ELF-1 (cell line): ENCODE results near the gene MX1.

ENCODE experiments used
- DNase-seq: peaks from one replicate; pipeline ENCODE4 v3.0.0-alpha.2; 2016; ENCODE audit warnings: low read depth, low spot score

Gene MX1

DNA sequence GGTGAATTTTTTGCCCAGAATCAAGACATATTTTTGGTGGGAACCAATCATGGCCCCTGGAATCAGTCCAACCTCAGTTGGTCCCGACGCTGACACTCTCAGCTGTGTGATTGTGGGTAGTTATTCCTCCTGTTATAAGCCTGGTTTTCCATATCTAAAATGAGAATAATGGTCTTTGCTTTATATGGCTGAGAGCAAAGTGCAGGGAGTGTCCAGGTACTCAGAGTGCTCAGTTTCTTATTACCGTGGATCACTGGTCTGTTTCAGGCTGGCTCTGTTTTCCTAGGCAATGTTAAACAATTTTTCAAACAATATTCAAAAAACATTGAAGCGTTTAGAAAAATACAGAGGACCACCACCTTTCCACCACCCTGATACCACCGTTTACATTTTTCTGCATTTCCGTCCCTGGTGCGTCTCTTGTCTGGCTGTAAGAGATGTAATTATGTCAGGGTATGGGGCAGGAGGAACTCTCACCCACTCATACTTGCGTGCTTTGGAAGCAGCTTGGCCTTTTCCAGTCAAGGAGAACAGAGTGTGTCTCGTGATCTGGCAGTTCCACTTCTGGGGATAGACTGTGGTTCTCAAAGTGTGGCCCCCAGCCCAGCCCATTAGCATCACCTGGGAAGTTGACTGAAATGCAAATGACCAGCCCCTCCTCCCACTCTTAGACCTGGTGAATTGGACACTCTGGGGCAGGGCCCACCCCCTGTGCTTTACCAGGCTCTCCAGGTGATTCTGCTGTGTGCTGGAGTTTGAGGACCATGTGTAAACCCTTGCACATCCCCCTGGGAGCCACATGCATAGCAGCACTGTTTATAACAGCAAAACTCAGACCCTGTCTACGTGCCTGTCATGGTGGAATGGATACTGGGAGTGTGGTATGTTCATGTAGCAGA is 6.8 kb downstream of the MX1 start:
- no peak for DNase-seq

DNA sequence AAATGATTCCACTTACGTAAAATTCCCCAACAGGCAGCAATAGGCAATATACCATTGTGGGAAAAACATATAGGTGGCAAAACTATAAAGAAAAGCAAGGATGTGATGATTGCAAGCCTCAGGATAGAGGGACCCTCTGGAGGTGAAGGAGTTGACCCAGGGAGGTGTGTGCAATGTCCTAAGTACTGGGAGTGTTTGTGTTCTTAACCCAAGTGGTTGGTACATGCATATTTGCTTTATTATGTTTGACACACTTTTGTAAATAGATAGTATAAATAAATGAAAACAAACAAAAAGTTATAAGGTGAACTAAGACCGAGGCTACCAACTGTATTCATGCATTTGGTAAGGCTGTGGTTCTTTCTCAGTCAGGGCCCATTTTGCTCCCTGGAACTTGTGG is 7.5 kb downstream of the MX1 start:
- no peak for DNase-seq

- DNase-seq: no peak
Measured at GRCh38 chr21:41435706-41436105, 9.7 kb downstream of the MX1 start.

GRCh38 chr21:41437729-41438128 is 11.7 kb downstream of the MX1 start:
- DNase-seq: no peak

- DNase-seq: no peak
Measured at GRCh38 chr21:41438425-41439113, 12.5 kb downstream of the MX1 start.

GRCh38 chr21:41439248-41439647 is 13.2 kb downstream of the MX1 start:
- DNase-seq: no peak

GRCh38 chr21:41441546-41441945 is 15.5 kb downstream of the MX1 start:
- DNase-seq: no peak

GRCh38 chr21:41442481-41443186 is 16.6 kb downstream of the MX1 start:
- DNase-seq: no peak

- no peak for DNase-seq
Measured at GRCh38 chr21:41443562-41443961, 17.5 kb downstream of the MX1 start.

DNA sequence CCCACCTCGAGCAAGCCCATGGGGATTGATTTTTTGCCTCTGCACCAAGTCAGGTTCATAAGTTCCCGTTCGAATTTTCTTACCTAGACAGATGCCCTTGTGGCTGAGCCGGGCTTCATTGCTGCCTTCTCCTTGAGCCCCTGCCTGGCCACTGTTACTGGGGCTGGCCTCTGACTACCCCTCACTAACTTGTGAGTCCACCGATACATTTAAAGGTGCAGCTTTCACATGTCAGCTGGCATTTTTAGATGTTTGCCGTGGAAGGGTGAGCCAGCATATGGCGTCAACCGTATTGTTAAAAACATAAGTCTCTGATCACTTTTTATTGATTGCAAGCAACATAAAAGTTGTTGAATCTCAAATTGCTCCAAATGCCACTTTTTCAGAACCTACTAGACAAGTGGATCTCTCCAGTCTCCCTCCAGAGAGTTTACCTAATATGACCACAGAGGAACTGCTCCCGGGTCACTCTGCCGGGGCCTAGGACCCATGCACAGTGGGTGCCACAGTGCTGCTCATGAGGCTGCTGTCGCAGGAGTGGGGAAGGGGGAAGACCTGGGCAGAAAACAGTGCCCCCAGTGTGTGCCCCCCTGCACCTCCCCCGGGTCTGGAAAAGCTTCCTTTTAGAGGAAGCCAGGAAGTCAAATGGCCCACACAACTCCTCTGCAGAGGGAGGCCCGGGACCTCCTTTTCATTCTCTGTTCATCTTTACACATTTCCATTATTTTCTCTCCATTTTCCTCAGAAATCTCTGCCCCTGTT is 18.8 kb downstream of the MX1 start:
- no peak for DNase-seq

- no peak for DNase-seq
Measured at GRCh38 chr21:41445465-41445862, 19.4 kb downstream of the MX1 start.

DNA sequence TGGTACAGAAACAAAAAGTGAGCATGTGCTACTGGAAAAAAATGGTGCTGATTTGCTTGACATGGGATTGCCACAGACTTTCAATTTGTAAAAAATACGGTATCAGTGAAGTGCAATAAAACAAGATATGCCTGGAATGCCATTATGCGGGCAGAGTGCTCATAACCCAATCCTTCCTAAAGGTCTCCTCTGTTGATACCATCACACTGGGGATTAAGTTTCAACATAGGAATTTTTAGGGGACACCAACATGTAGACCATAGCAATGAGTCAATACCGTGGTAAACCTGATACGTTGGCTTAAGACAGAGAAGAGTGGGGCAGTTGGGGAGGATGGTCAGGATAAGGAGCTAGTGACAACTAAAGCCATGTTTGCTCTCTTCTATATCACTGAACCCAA is 20.5 kb downstream of the MX1 start:
- DNase-seq: no peak

DNA sequence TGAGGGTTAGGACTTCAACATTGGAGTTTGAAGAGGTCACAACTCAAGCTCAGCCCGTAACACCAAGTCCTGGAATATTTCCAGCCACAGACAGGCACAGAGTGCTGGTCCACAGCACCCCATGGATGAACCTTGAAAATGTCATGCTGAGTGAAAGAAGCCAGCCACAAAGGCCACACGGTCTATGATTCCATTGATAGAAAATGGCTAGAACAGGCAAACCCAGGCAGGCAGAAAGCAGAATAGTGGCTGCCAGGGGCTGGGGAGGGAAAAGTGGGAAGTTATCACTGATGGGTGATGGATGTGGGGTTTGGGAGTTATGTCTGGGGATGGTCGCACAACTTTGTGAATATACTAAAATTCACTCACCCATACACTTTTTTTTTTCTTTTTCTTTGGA is 21.3 kb downstream of the MX1 start:
- DNase-seq: no peak

DNA sequence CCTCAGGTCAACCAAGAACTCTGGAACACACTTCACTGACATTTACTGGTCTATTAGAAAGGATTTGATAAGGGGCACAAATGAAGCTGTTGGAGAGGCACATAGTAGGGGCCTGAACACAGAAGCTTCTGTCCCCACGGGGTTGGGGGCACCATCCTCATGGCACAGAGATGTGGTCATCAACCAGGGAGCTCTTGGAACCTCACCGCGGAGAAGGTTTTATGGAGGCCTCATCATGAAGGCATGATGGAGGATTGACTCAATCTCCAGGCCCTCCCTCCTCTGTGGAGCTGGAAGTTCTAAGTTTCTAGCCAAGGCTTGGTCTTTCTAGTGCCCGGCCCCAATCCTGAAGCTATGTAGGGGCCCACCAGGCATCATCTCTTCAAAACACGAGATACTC is 23.6 kb downstream of the MX1 start:
- DNase-seq: no peak

DNA sequence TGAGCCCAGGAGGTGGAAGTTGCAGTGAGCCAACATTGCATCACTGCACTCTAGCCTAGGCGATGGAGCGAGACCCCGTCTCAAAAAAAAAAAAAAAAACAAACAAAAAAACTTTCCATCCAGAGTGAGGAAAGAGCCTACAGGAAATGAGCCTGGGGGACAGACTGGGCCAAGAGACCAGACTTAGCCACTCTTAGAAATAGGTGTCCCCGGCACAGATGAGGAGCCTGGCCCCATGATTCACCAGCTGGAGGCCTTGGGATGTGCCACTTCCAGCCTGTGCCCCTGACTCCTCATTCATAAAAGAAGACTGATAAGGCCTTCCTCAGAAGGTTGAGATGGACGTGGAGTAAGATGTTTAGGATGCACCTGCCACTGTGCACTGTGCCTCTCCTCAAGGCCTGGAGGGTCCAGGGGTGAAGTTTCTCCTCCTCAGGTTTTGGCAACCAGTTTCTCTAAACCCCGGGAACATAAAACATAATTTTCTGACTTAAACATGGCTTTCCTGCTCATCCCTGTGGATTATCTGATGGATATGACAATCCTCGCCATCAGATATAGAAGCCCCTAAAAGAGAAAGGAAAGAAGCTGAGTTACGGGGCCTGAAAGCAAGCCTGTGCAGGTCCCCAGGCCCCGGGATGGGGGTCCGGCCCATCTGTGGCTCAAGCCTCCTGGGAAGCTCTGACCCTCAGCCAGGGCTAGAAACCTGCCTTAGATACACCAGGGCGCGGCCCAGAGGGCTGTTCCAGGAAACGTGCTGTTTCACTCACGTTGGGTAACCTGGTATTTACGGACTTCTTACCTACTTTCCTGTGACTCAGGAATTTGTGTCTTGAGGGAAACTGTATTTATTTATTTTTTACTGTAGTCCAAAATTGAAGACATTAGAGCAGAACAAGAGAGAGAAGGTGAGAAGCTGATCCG is 26.0 kb downstream of the MX1 start:
- no peak for DNase-seq

DNA sequence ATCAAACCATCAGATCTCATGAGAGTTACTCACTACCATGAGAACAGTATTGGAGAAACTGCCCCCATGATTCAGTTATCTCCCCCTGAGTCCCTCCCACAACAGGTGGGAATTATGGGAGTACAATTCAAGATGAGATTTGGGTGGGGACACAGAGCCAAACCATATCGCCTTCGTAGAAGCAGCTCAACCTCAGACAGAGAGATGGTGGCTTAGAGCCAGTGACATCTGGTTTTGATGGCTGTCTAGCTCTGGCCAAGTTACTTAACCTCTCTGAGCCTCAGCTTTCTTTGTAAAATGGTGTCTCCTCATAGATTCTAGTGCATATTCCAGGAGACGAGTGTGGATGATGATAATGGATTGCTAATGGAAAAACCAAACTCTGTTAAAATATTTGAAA is 27.2 kb downstream of the MX1 start:
- no peak for DNase-seq

DNA sequence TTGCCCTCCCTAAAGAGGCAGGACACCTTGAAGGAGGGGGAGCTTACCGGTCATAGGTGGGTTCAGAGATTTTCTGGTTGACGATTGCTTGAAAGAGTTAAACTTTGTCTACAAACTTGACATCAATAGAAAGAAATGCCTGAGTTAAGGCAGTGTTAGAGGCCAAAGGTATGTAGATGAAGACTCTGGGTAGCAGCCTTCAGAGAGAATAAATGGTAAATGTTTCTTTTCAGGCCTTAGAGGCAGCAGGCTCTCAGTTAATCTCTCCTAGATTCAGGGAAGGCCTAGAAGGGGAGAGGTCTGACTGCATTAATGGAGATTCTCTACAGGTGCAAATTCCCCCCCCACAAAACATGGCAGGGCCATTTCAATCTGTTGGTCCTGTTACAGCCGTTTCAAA is 27.7 kb downstream of the MX1 start:
- DNase-seq: no peak

DNA sequence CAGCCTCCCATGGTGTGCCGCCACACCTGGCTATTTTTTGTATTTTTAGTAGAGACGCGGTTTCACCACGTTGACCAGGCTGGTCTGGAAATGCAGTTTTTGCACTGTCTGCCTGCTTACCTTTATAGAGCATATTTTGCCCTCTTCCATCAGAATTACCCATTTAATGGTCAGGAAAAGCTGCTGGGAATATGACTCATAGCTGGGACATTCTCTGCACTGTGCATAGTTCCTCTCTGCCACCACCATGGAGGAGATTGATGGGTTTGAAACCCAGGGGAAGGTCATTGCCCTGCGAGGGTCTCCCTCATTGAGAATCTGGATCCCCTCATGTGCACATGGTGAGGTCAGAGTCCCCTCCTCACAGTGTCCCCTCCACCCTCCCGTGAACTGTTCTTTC is 32.1 kb downstream of the MX1 start:
- DNase-seq: no peak

- DNase-seq: no peak
Measured at GRCh38 chr21:41458559-41458958, 32.5 kb downstream of the MX1 start.

- no peak for DNase-seq
Measured at GRCh38 chr21:41459884-41460534, 34.0 kb downstream of the MX1 start.
